Coronary artery (tissue), 2 donors: ENCODE measurements around the gene PDCD4.
"Not testable (repeated sequence)": the region's sequence is repeated elsewhere in the genome, so short reads cannot be mapped to it uniquely, and the experiment has no call there.

Source experiments
- DNase-seq: peaks from one replicate; pipeline ENCODE4 v3.0.0-alpha.2; 2017; ENCODE audit warnings: low spot score
- H3K27ac ChIP-seq, 2 donors: fragments of 200-600 bp; sonication (generic); one replicate each; pipeline ENCODE4 v1.5.1; 2016 to 2019
- H3K4me3 ChIP-seq: fragments of 200-600 bp; sonication (generic); 2 replicates; pipeline ENCODE4 v1.5.1; 2016; ENCODE audit warnings: mild to moderate bottlenecking, moderate library complexity
- TF ChIP-seq, protein P1 (sequence below): fragments of 200-600 bp; sonication (generic); IDR thresholded peaks from one replicate; pipeline ENCODE4 v1.5.1; 2019; ENCODE audit warnings: antibody characterized with exemption

PDCD4 gene

DNA sequence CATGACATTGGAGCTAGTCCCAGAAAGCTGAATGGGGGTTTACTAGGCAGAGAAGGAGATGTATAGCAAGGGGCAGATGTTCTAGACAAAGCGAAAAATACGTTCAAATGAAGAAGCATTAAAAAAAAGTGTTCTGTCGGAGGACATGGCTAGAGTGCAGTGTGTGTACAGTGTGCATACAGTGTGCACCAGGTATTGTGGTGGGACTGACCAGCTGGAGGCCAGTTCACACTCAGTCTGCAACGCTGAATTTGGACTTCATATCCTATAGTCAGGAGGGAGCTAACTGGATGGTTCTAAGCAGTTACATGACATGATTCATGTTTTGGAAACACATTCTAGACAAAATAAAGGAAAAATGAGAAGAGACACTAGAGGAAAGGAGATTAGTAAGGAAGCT, 38.4 kb downstream of the PDCD4 start:
- TF ChIP-seq, protein P1, sequence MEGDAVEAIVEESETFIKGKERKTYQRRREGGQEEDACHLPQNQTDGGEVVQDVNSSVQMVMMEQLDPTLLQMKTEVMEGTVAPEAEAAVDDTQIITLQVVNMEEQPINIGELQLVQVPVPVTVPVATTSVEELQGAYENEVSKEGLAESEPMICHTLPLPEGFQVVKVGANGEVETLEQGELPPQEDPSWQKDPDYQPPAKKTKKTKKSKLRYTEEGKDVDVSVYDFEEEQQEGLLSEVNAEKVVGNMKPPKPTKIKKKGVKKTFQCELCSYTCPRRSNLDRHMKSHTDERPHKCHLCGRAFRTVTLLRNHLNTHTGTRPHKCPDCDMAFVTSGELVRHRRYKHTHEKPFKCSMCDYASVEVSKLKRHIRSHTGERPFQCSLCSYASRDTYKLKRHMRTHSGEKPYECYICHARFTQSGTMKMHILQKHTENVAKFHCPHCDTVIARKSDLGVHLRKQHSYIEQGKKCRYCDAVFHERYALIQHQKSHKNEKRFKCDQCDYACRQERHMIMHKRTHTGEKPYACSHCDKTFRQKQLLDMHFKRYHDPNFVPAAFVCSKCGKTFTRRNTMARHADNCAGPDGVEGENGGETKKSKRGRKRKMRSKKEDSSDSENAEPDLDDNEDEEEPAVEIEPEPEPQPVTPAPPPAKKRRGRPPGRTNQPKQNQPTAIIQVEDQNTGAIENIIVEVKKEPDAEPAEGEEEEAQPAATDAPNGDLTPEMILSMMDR: no peak

GRCh38 chr10:110912374-110912773, 40.6 kb downstream of the PDCD4 start:
- TF ChIP-seq, protein P1: no peak
- H3K27ac ChIP-seq: no peak overlapping the region
- no peak overlapping the region for H3K4me3 ChIP-seq
- DNase-seq: no peak

More for the DNA sequence above, 38.4 kb downstream of the PDCD4 start:
- DNase-seq: no peak
- Histone ChIP-seq H3K4me3 (no peak overlapping the region), H3K27ac (no peak overlapping the region)

- H3K27ac ChIP-seq: no peak overlapping the region
- no peak overlapping the region for H3K4me3 ChIP-seq
- TF ChIP-seq, protein P1: no peak
- DNase-seq: no peak
Measured at GRCh38 chr10:110914431-110914830, 42.7 kb downstream of the PDCD4 start.

DNA sequence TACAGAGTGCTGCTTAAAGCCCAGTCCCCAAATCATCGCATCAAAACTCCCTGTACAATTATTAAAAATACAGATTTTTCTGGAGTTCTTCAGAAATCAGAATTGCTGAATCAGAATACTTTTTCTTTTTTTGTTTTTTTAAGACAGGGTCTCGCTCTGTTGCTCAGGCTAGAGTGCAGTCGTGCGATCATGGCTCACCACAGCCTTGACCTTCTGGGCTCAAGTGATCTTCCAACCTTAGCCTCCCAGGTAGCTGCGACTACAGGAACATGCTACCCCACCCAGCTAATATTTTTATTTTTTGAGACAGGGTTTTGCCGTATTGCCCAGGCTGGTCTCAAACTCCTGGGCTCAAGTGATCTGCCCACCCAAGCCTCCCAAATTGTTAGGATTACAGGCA, 43.3 kb downstream of the PDCD4 start:
- DNase-seq: no peak

GRCh38 chr10:110915600-110915999, 43.9 kb downstream of the PDCD4 start:
- H3K4me3 ChIP-seq, DNase-seq, H3K27ac ChIP-seq: not testable (repeated sequence)

More for the DNA sequence above, 43.3 kb downstream of the PDCD4 start:
- Histone ChIP-seq H3K27ac (no peak overlapping the region), H3K4me3 (no peak overlapping the region)
- TF ChIP-seq, protein P1: no peak

- TF ChIP-seq, protein P1: no peak
- no peak overlapping the region for H3K4me3 ChIP-seq
- no peak overlapping the region for H3K27ac ChIP-seq
- DNase-seq: no peak
Measured at GRCh38 chr10:110916554-110917346, 45.0 kb downstream of the PDCD4 start.

- H3K4me3 ChIP-seq: peak overlapping the region; percentile 83
- TF ChIP-seq, protein P1: no peak
- DNase-seq: peak; percentile 98
- H3K27ac ChIP-seq: peak overlapping the region; percentile 94 to 97
Measured at GRCh38 chr10:110918269-110918642, 46.5 kb downstream of the PDCD4 start.
